Measurements from ENCODE around the gene WASF1. TPM values are rescaled to one million over a fixed set of nuclear protein-coding genes. Genes with fewer than 3 reads are reported as not detected.
A peak's percentile ranks its signal among the peaks of the same experiment; 100 is the strongest.
"Not testable (repeated sequence)": the region's sequence is repeated elsewhere in the genome, so short reads cannot be mapped to it uniquely, and the experiment has no call there.

The WASF1 gene
- polyA plus RNA-seq, 6 donors from 2014 or later = 6.9 to 21.6 (median 11.2) TPM

DNA sequence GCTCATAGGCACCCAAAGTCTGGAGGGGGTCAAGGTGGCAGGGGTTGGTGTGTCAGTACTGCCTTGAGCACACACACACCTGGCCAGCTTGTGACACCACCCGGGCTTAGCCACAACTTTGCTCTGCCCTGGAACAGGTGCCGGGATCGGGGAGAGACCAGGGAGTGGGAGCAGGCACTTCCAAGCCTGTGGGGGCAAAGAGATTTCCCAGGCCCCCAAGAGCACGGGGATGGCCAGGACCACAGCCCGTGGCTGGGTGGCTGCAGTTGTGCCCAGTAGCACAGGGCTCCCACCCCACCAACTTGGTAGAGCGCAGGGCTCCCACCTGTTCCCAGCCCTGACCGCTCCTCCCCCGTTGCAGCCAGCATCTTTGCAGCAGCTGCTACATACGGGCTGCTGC, 40.4 kb downstream of the WASF1 start:
- ATAC-seq (ENCODE audit: low read depth in 2 of 2) (no peak), DNase-seq (no peak)
- no peak overlapping the region for H3K27ac Mint-ChIP-seq
- H3K9me3 Mint-ChIP-seq = peaks cover 0 to 8% (median 4%) of the 10 kb centered on the region in 7 donors
- peaks cover 0 to 4% (median 0%) of the 10 kb centered on the region in 3 donors for H3K4me1 Mint-ChIP-seq
- H3K36me3 Mint-ChIP-seq = peaks cover 0 to 8% of the 10 kb centered on the region in 2 donors
- H3K27me3 Mint-ChIP-seq = no peaks in the 10 kb centered on the region
- H3K4me3 Mint-ChIP-seq = no peak overlapping the region

- H3K27ac Mint-ChIP-seq = no peak overlapping the region
- no peak for ATAC-seq (ENCODE audit: low read depth in 2 of 2)
- H3K4me3 Mint-ChIP-seq = no peak overlapping the region
Measured at GRCh38 chr6:110137924-110138887, 41.3 kb downstream of the WASF1 start.

GRCh38 chr6:110130362-110130761, 49.1 kb downstream of the WASF1 start:
- ATAC-seq (ENCODE audit: low read depth in 2 of 2) = no peak
- H3K27me3 Mint-ChIP-seq = no peaks in the 10 kb centered on the region

More at GRCh38 chr6:110137924-110138887, 41.3 kb downstream of the WASF1 start:
- Mint-ChIP-seq H3K36me3 (peaks cover 0 to 8% of the 10 kb centered on the region in 2 donors), H3K9me3 (peaks cover 2 to 8% (median 5%) of the 10 kb centered on the region in 7 donors), H3K27me3 (no peaks in the 10 kb centered on the region), H3K4me1 (peaks cover 0 to 4% (median 0%) of the 10 kb centered on the region in 3 donors)
- DNase-seq = no peak

DNA sequence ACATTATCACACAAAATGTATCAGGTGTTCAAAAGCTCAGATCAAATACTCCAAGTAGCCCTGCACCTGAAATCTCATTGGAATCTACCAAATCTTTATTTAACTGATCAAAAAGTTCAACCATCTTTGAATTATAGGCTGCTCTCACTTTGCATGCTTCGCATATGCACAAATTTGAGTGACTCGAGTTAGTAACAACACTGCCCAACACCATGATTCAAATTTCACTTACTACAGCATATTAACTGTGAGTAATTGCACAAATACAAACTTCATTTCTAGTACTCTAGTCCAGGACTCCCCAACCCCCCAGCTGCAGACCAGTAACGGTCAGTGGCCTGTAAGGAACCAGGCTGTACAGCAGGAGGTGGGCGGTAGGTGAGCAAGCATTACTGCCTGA, 51.1 kb downstream of the WASF1 start:
- no peaks in the 10 kb centered on the region for H3K27me3 Mint-ChIP-seq
- no peak overlapping the region for H3K27ac Mint-ChIP-seq
- H3K36me3 Mint-ChIP-seq = no peaks in the 10 kb centered on the region
- peaks cover 8 to 15% (median 9%) of the 10 kb centered on the region in 3 donors for H3K4me1 Mint-ChIP-seq
- DNase-seq (no peak), ATAC-seq (ENCODE audit: low read depth in 2 of 2) (no peak)
- no peak overlapping the region for H3K4me3 Mint-ChIP-seq
- H3K9me3 Mint-ChIP-seq = peaks cover 0 to 6% (median 0%) of the 10 kb centered on the region in 7 donors

More at GRCh38 chr6:110130362-110130761, 49.1 kb downstream of the WASF1 start:
- no peak for DNase-seq
- Mint-ChIP-seq H3K4me1 (peaks cover under 1 to 3% (median 2%) of the 10 kb centered on the region in 3 donors), H3K9me3 (peaks cover 0 to 10% (median 0%) of the 10 kb centered on the region in 7 donors), H3K27ac (peak overlapping the region in 1 of 6 donors; percentile 40), H3K4me3 (no peak overlapping the region), H3K36me3 (no peaks in the 10 kb centered on the region)

GRCh38 chr6:110125361-110125760, 54.1 kb downstream of the WASF1 start:
- no peak overlapping the region for H3K4me3 Mint-ChIP-seq
- no peak for DNase-seq
- H3K27ac Mint-ChIP-seq = peak overlapping the region in 1 of 6 donors; percentile 37
- H3K9me3 Mint-ChIP-seq = peaks cover 0 to 3% (median 0%) of the 10 kb centered on the region in 7 donors
- H3K36me3 Mint-ChIP-seq = no peaks in the 10 kb centered on the region
- no peaks in the 10 kb centered on the region for H3K27me3 Mint-ChIP-seq
- no peak for ATAC-seq (ENCODE audit: low read depth in 2 of 2)
- H3K4me1 Mint-ChIP-seq = peaks cover 8 to 16% (median 9%) of the 10 kb centered on the region in 3 donors

DNA sequence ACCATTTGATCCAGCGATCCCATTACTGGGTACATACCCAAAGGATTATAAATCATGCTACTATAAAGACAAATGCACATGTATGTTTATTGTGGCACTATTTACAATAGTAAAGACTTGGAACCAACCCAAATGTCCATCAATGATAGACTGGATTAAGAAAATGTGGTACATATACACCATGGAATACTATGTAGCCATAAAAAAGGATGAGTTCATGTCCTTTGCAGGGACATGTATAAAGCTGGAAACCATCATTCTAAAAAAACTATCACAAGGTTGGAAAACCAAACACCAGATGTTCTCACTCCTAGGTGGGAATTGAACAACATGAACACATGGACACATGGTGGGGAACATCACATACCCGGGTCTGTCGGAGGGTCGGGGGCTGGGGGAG, 57.8 kb downstream of the WASF1 start:
- peaks cover 13 to 33% (median 25%) of the 10 kb centered on the region in 3 donors for H3K4me1 Mint-ChIP-seq
- not testable (repeated sequence) for H3K36me3 Mint-ChIP-seq, H3K9me3 Mint-ChIP-seq

DNA sequence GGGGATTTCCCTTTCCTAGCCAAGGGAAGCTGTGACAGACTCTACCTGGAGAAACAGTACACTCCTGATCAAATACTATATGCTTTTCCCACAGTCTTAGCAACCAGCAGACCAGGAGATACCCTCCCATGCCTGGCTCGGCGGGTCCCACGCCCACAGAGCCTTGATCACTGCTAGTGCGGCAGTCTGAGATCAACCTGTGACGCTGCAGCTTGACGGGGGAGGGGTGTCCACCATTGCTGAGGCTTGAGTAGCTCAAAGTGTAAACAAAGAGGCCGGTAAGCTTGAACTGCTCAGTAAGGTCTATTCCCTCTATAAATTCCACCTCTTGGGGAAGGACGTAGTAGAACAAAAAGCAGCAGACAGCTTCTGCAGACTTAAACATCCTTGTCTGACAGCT, 63.2 kb downstream of the WASF1 start:
- ATAC-seq (ENCODE audit: low read depth in 2 of 2) (no peak), DNase-seq (no peak)
- H3K9me3 Mint-ChIP-seq = peaks cover 3 to 15% (median 8%) of the 10 kb centered on the region in 7 donors
- H3K36me3 Mint-ChIP-seq = peaks cover 10 to 15% of the 10 kb centered on the region in 2 donors
- no peak overlapping the region for H3K4me3 Mint-ChIP-seq
- H3K27me3 Mint-ChIP-seq = no peaks in the 10 kb centered on the region
- peak overlapping the region in 2 of 6 donors; percentile 30 to 42 for H3K27ac Mint-ChIP-seq
- peaks cover 12 to 18% (median 15%) of the 10 kb centered on the region in 3 donors for H3K4me1 Mint-ChIP-seq

More for the DNA sequence above, 57.8 kb downstream of the WASF1 start:
- not testable (repeated sequence) for H3K27me3 Mint-ChIP-seq; ATAC-seq (ENCODE audit: low read depth in 2 of 2); H3K4me3 Mint-ChIP-seq; H3K27ac Mint-ChIP-seq; DNase-seq

DNA sequence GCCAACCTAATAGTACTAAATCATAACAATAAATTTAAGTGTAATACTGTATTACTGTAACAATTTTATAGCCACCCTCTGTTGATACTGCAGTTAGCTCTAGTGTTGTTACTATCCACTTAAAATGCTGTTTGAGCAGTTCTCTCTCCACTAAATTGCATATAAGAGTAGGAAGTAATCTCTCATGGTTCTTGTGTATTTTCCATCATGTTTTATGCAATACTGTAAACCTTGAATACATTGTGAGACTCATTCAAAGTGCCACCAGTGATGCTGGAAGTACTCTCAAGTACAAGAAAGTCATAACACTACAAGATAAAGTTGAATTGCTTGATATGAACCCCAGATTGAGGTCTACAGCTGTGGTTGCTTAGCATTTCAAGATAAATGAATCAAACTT, 65.5 kb downstream of the WASF1 start:
- ATAC-seq (ENCODE audit: low read depth in 2 of 2) (no peak), DNase-seq (no peak)
- H3K27me3 Mint-ChIP-seq = no peaks in the 10 kb centered on the region
- H3K36me3 Mint-ChIP-seq = peaks cover 10 to 15% of the 10 kb centered on the region in 2 donors
- H3K4me3 Mint-ChIP-seq = no peak overlapping the region
- H3K9me3 Mint-ChIP-seq = peaks cover 0 to 12% (median 6%) of the 10 kb centered on the region in 7 donors
- no peak overlapping the region for H3K27ac Mint-ChIP-seq
- peaks cover 2 to 7% (median 5%) of the 10 kb centered on the region in 3 donors for H3K4me1 Mint-ChIP-seq

DNA sequence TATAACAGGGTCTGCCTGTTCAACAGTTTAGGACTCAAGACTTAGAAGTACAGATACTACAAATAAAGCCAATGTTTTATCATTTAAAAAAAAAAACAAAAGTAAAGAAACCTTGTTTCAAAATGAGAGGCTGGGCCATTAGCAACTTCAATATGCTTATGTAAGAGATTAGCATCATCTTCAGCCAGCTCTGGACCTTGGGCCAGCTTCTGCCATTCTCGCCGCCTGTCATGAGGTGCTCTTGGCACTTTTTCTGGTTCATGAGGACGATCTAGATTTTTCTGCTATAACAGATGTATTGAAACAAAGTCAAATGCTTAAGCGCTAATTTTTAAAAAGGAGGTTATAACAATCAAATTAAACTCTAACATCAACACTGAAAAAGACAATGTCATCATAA, 74.2 kb downstream of the WASF1 start:
- H3K4me1 Mint-ChIP-seq = peaks cover 8 to 12% (median 10%) of the 10 kb centered on the region in 3 donors
- DNase-seq (no peak), ATAC-seq (ENCODE audit: low read depth in 2 of 2) (no peak)
- no peak overlapping the region for H3K27ac Mint-ChIP-seq
- no peaks in the 10 kb centered on the region for H3K9me3 Mint-ChIP-seq
- H3K4me3 Mint-ChIP-seq = no peak overlapping the region
- H3K27me3 Mint-ChIP-seq = no peaks in the 10 kb centered on the region
- H3K36me3 Mint-ChIP-seq = no peaks in the 10 kb centered on the region

DNA sequence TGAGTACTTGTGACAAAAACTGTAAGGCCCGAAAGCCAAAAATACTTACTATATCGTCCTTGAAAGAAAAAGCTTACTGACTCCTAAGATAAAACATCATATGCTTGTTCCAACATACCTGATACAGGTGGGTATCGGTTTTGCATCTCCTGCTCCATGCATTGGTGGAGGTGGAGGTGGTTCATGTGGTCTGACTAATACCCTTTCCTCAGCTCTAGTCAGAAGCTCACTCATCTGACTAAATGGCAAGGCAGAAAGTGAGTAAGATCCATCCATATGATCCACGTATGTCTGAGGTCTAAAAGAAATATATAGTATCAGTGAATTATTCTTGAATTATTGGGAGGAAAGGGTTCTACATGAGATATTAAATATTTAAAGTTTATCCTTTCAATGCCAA, 76.2 kb downstream of the WASF1 start:
- no peaks in the 10 kb centered on the region for H3K9me3 Mint-ChIP-seq
- H3K27ac Mint-ChIP-seq = no peak overlapping the region
- ATAC-seq (ENCODE audit: low read depth in 2 of 2) = no peak
- H3K27me3 Mint-ChIP-seq = no peaks in the 10 kb centered on the region
- no peak for DNase-seq
- peaks cover 8 to 17% (median 10%) of the 10 kb centered on the region in 3 donors for H3K4me1 Mint-ChIP-seq
- no peak overlapping the region for H3K4me3 Mint-ChIP-seq
- no peaks in the 10 kb centered on the region for H3K36me3 Mint-ChIP-seq

DNA sequence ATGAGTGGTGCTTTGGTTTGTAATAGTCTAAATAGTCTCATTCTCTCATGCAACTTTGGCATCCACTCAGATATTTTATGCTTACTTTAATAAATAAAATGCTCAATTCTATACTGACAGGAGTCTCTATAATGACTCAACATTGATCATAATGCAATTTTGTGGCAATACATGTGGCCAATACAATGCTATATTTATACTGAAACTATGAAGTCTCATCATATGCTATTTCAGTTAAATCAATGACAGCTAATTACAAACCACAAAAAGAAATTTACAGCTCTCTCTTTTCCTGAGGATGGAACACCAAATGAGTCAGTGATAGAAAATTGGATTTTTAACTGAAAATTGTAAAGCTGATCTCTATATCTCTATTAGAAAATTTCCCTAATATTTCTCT, 77.1 kb downstream of the WASF1 start:
- no peaks in the 10 kb centered on the region for H3K36me3 Mint-ChIP-seq
- ATAC-seq (ENCODE audit: low read depth in 2 of 2) = no peak
- peaks cover 8 to 17% (median 10%) of the 10 kb centered on the region in 3 donors for H3K4me1 Mint-ChIP-seq
- H3K27ac Mint-ChIP-seq = no peak overlapping the region
- no peaks in the 10 kb centered on the region for H3K27me3 Mint-ChIP-seq
- H3K4me3 Mint-ChIP-seq = no peak overlapping the region
- H3K9me3 Mint-ChIP-seq = no peaks in the 10 kb centered on the region
- no peak for DNase-seq

GRCh38 chr6:110101885-110102284, 77.6 kb downstream of the WASF1 start:
- no peaks in the 10 kb centered on the region for H3K9me3 Mint-ChIP-seq
- DNase-seq (peak; percentile 65), ATAC-seq (ENCODE audit: low read depth in 2 of 2) (peak; percentile 100)
- peak overlapping the region in 5 of 6 donors; percentile 25 to 88 (median 80) for H3K27ac Mint-ChIP-seq
- peaks cover 8 to 17% (median 10%) of the 10 kb centered on the region in 3 donors for H3K4me1 Mint-ChIP-seq
- H3K27me3 Mint-ChIP-seq = no peaks in the 10 kb centered on the region
- H3K36me3 Mint-ChIP-seq = no peaks in the 10 kb centered on the region
- peak overlapping the region in 5 of 8 donors; percentile 10 to 63 (median 36) for H3K4me3 Mint-ChIP-seq

GRCh38 chr6:110098511-110099116, 80.9 kb downstream of the WASF1 start:
- DNase-seq (no peak), ATAC-seq (ENCODE audit: low read depth in 2 of 2) (no peak)
- Mint-ChIP-seq H3K36me3 (no peaks in the 10 kb centered on the region), H3K27ac (peak overlapping the region in 2 of 6 donors; percentile 16 to 35), H3K9me3 (no peaks in the 10 kb centered on the region), H3K4me3 (peak overlapping the region in 1 of 8 donors; percentile 2), H3K27me3 (no peaks in the 10 kb centered on the region), H3K4me1 (peaks cover 8 to 17% (median 10%) of the 10 kb centered on the region in 3 donors)

Measured in naive B cell (primary cell).